H9 (cell line): ENCODE measurements around the gene UTP20. TPM values are rescaled to one million over a fixed set of nuclear protein-coding genes. Genes with fewer than 3 reads are reported as not detected.

Experiments
- DNase-seq: peaks from one replicate; pipeline ENCODE4 v3.0.0-alpha.2; 2017
- H2AFZ ChIP-seq: one replicate; pipeline ENCODE4 v1.6.1; 2013; ENCODE audit warnings: mild to moderate bottlenecking, low read length, control low read depth, moderate library complexity
- H2AK5ac ChIP-seq: 2 replicates; pipeline ENCODE4 v1.6.1; 2013; ENCODE audit warnings: low read length, control low read depth, mixed read lengths; ENCODE audit not compliant: insufficient read length
- H2BK120ac ChIP-seq: one replicate; pipeline ENCODE4 v1.6.1; 2013; ENCODE audit warnings: low read depth, mild to moderate bottlenecking, low read length, control low read depth, inconsistent platforms; ENCODE audit not compliant: poor library complexity, severe bottlenecking
- H2BK12ac ChIP-seq: 2 replicates; pipeline ENCODE4 v1.6.1; 2013; ENCODE audit warnings: low read length, control low read depth, mixed read lengths, low read depth; ENCODE audit not compliant: insufficient read length
- H2BK15ac ChIP-seq: 2 replicates; pipeline ENCODE4 v1.6.1; 2013; ENCODE audit warnings: low read depth, low read length, control low read depth
- H2BK20ac ChIP-seq: one replicate; pipeline ENCODE4 v1.6.1; 2013; ENCODE audit warnings: low read depth, mild to moderate bottlenecking, low read length, control low read depth, inconsistent platforms; ENCODE audit not compliant: poor library complexity, severe bottlenecking
- H2BK5ac ChIP-seq: 2 replicates; pipeline ENCODE4 v1.6.1; 2013; ENCODE audit warnings: low read length, control low read depth, mixed read lengths; ENCODE audit not compliant: insufficient read length
- H3K14ac ChIP-seq: 2 replicates; pipeline ENCODE4 v1.6.1; 2013; ENCODE audit warnings: low read length, control low read depth; ENCODE audit not compliant: insufficient read depth
- H3K18ac ChIP-seq: 2 replicates; pipeline ENCODE4 v1.6.1; 2013; ENCODE audit warnings: low read depth, mild to moderate bottlenecking, mixed read lengths, low read length, control low read depth; ENCODE audit not compliant: insufficient read length
- H3K23ac ChIP-seq: 2 replicates; pipeline ENCODE4 v1.6.1; 2013; ENCODE audit warnings: low read length, control low read depth, mixed read lengths, low read depth; ENCODE audit not compliant: insufficient read length
- H3K23me2 ChIP-seq: 2 replicates; pipeline ENCODE4 v1.6.1; 2013; ENCODE audit warnings: low read depth, mild to moderate bottlenecking, mixed read lengths, low read length, control low read depth; ENCODE audit not compliant: insufficient read length, poor library complexity, severe bottlenecking
- H3K27ac ChIP-seq: 2 replicates; pipeline ENCODE4 v1.5.1; 2013; ENCODE audit warnings: low read length, control low read depth, mixed read lengths, low read depth; ENCODE audit not compliant: insufficient read length
- H3K27me3 ChIP-seq: 2 replicates; pipeline ENCODE4 v1.6.1; 2013; ENCODE audit warnings: low read length, control low read depth, inconsistent platforms; ENCODE audit not compliant: insufficient read depth
- H3K4ac ChIP-seq: 2 replicates; pipeline ENCODE4 v1.6.1; 2013; ENCODE audit warnings: low read depth, mild to moderate bottlenecking, control low read depth, inconsistent platforms, low read length, moderate library complexity
- H3K4me1 ChIP-seq: 2 replicates; pipeline ENCODE4 v1.6.1; 2013; ENCODE audit warnings: low read length, control low read depth, inconsistent platforms; ENCODE audit not compliant: insufficient read depth
- H3K4me2 ChIP-seq: 2 replicates; pipeline ENCODE4 v1.6.1; 2013; ENCODE audit warnings: low read length, control low read depth, mixed read lengths; ENCODE audit not compliant: insufficient read length, insufficient read depth
- H3K56ac ChIP-seq: 2 replicates; pipeline ENCODE4 v1.6.1; 2013; ENCODE audit warnings: low read depth, mild to moderate bottlenecking, mixed read lengths, low read length, control low read depth; ENCODE audit not compliant: insufficient read length
- H3K79me1 ChIP-seq: 2 replicates; pipeline ENCODE4 v1.6.1; 2013; ENCODE audit warnings: low read depth, mild to moderate bottlenecking, moderate library complexity, low read length, control low read depth, inconsistent platforms; ENCODE audit not compliant: insufficient read depth, poor library complexity, severe bottlenecking
- H3K79me2 ChIP-seq: 2 replicates; pipeline ENCODE4 v1.6.1; 2013; ENCODE audit warnings: low read length, control low read depth, inconsistent platforms; ENCODE audit not compliant: insufficient read depth
- H3K9ac ChIP-seq: 2 replicates; pipeline ENCODE4 v1.6.1; 2013; ENCODE audit warnings: low read length, control low read depth, mixed read lengths; ENCODE audit not compliant: insufficient read length; ENCODE audit errors: extremely low read depth
- H3K9me3 ChIP-seq: one replicate; pipeline ENCODE4 v1.6.1; 2013; ENCODE audit warnings: low read depth, low read length, inconsistent platforms; ENCODE audit not compliant: control insufficient read depth
- H3T11ph ChIP-seq: one replicate; pipeline ENCODE4 v1.6.1; 2013; ENCODE audit warnings: mild to moderate bottlenecking, low read length, control low read depth, inconsistent platforms
- H4K20me1 ChIP-seq: one replicate; pipeline ENCODE4 v1.6.1; 2013; ENCODE audit not compliant: control insufficient read depth, insufficient read length, insufficient read depth
- H4K5ac ChIP-seq: 2 replicates; pipeline ENCODE4 v1.6.1; 2013; ENCODE audit warnings: low read depth, mild to moderate bottlenecking, mixed read lengths, low read length, control low read depth; ENCODE audit not compliant: insufficient read length
- H4K8ac ChIP-seq: replicated peaks from 2 replicates; pipeline ENCODE4 v1.6.1; 2013; ENCODE audit warnings: low read length, control low read depth, mixed read lengths, low read depth; ENCODE audit not compliant: insufficient read length
- H4K91ac ChIP-seq: 2 replicates; pipeline ENCODE4 v1.6.1; 2013; ENCODE audit warnings: low read depth, mild to moderate bottlenecking, moderate library complexity, mixed read lengths, low read length, control low read depth; ENCODE audit not compliant: insufficient read length
- H3K27ac Mint-ChIP-seq, 3 experiments: 2 replicates in 2 of 3; 3 replicates in 1 of 3; pipeline ENCODE4 v1.8.0; 2020 to 2021; ENCODE audit warnings: mixed read lengths in 3 of 3, mild to moderate bottlenecking in 1 of 3, moderate library complexity in 1 of 3
- H3K27me3 Mint-ChIP-seq: 2 replicates; pipeline ENCODE4 v1.8.0; 2021; ENCODE audit warnings: low read depth, mild to moderate bottlenecking, moderate library complexity, mixed read lengths
- H3K36me3 Mint-ChIP-seq, 3 experiments: 2 replicates in 2 of 3; 3 replicates in 1 of 3; pipeline ENCODE4 v1.8.0; 2020 to 2021; ENCODE audit warnings: low read depth in 3 of 3, mixed read lengths in 3 of 3; ENCODE audit not compliant: insufficient read depth in 1 of 3
- H3K4me1 Mint-ChIP-seq, 2 experiments: 2 replicates each; pipeline ENCODE4 v1.8.0; 2020; ENCODE audit warnings: mixed read lengths in 2 of 2
- H3K4me3 Mint-ChIP-seq, 2 experiments: 2 replicates in 1 of 2; 3 replicates in 1 of 2; pipeline ENCODE4 v1.8.0; 2020 to 2021; ENCODE audit warnings: mild to moderate bottlenecking in 2 of 2, mixed read lengths in 2 of 2, moderate library complexity in 1 of 2
- H3K9me3 Mint-ChIP-seq, 2 experiments: 2 replicates in 1 of 2; 3 replicates in 1 of 2; pipeline ENCODE4 v1.8.0; 2020; ENCODE audit warnings: mild to moderate bottlenecking in 2 of 2, mixed read lengths in 2 of 2, moderate library complexity in 1 of 2
- total RNA-seq: library from RNA; stranded (reverse); gene quantifications from 2 replicates; pipeline ENCODE4 v1.2.1, GENCODE V29; 2021
- TF ChIP-seq, protein P1 (sequence below): fragments of 200-600 bp; sonication (generic); conservative IDR thresholded peaks from 3 replicates; pipeline ENCODE4 v1.8.0; 2021; ENCODE audit warnings: antibody characterized with exemption, mild to moderate bottlenecking

UTP20 gene
- total RNA-seq, 1 experiment from 2014 or later, result 38.3 TPM

DNA sequence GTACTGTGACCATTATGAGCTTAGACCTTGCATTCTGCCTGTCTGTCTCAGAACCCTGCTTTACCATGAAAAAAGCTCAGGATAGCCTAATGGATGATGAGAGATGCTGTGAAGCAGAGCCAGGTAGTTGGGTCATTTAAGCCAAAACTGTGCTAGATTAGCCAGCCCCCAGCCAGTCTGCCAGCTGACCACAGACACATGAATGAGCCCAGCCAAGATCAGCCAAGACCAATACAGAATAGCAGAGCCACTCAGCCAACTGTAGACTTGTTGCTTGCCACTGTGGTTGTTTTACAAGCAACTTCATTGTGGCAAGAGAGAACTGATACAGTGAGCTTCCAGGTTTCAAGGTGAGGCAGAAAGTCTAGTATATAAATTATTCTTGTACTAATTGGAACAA, 12.8 kb upstream of the UTP20 start:
- no peak overlapping the region for H3K23ac ChIP-seq

More for the DNA sequence above, 12.8 kb upstream of the UTP20 start:
- no peak overlapping the region for H3K18ac ChIP-seq
- H2BK20ac ChIP-seq, result no peak overlapping the region
- Mint-ChIP-seq H3K27ac (no peak overlapping the region), H3K4me1 (no peaks in the 10 kb centered on the region), H3K36me3 (no peaks in the 10 kb centered on the region), H3K9me3 (peaks cover 0 to 2% of the 10 kb centered on the region in 2 experiments; a peak in 1 of 5 replicates), H3K27me3 (peaks cover 2% of the 10 kb centered on the region; the same call in 1 of the 2 replicates), H3K4me3 (no peak overlapping the region)
- no peaks in the 10 kb centered on the region for H4K20me1 ChIP-seq
- H3K27me3 ChIP-seq, result no peaks in the 10 kb centered on the region
- no peak overlapping the region for H3K4ac ChIP-seq
- H2BK15ac ChIP-seq, result no peak overlapping the region
- H3K9ac ChIP-seq, result no peak overlapping the region
- no peaks in the 10 kb centered on the region for H3K9me3 ChIP-seq
- TF ChIP-seq, protein P1, sequence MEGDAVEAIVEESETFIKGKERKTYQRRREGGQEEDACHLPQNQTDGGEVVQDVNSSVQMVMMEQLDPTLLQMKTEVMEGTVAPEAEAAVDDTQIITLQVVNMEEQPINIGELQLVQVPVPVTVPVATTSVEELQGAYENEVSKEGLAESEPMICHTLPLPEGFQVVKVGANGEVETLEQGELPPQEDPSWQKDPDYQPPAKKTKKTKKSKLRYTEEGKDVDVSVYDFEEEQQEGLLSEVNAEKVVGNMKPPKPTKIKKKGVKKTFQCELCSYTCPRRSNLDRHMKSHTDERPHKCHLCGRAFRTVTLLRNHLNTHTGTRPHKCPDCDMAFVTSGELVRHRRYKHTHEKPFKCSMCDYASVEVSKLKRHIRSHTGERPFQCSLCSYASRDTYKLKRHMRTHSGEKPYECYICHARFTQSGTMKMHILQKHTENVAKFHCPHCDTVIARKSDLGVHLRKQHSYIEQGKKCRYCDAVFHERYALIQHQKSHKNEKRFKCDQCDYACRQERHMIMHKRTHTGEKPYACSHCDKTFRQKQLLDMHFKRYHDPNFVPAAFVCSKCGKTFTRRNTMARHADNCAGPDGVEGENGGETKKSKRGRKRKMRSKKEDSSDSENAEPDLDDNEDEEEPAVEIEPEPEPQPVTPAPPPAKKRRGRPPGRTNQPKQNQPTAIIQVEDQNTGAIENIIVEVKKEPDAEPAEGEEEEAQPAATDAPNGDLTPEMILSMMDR, result no peak
- H3K4me2 ChIP-seq, result no peak overlapping the region
- H3K79me1 ChIP-seq, result no peaks in the 10 kb centered on the region
- no peak overlapping the region for H2AFZ ChIP-seq
- DNase-seq, result no peak
- H3K79me2 ChIP-seq, result no peaks in the 10 kb centered on the region
- no peak overlapping the region for H2AK5ac ChIP-seq
- no peak overlapping the region for H3K27ac ChIP-seq
- no peak overlapping the region for H2BK5ac ChIP-seq
- H3K14ac ChIP-seq, result no peak overlapping the region
- no peak overlapping the region for H4K91ac ChIP-seq
- no peak overlapping the region for H3K56ac ChIP-seq
- H3T11ph ChIP-seq, result no peak overlapping the region
- H2BK120ac ChIP-seq, result no peak overlapping the region
- no peak overlapping the region for H4K5ac ChIP-seq
- H3K4me1 ChIP-seq, result no peaks in the 10 kb centered on the region
- no peak overlapping the region for H2BK12ac ChIP-seq
- no peak overlapping the region for H4K8ac ChIP-seq
- no peaks in the 10 kb centered on the region for H3K23me2 ChIP-seq
